OCI-LY3 (cell line): ENCODE results near the gene RAB6A.

Experiments used
- EZH2phosphoT487 ChIP-seq: fragments of 200-600 bp; shearing (Covaris generic); IDR thresholded peaks from 2 replicates; pipeline ENCODE4 v1.6.1; 2018; ENCODE audit warnings: antibody characterized with exemption, mixed run types, low read depth
- TF ChIP-seq, protein P1 (sequence below): fragments of 200-600, 300-600 bp; sonication (generic); IDR thresholded peaks from 2 replicates; pipeline ENCODE4 v1.5.1; 2014; ENCODE audit warnings: antibody characterized with exemption, low read length, low read depth

DNA sequence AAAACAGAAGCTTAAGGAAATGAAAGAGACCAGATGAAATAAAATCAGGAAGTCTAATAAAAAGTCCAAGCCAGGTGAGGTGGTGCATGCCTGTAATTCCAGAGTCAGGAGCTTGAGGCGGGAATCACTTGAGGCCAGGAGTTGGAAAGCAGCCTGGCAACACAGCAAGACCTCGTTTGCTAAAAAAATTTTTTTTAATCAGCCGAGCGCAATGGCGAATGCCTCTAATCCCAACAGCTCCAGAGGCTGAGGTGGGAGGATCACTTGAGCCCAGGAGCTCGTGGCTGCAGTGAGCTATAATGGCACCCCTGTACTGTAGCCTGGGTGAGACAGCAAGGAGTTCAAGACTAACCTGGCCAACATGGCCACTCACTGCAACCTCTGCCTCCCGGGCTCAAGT is 8.0 kb downstream of the RAB6A start:
- TF ChIP-seq EZH2phosphoT487 = no peak
- TF ChIP-seq, protein P1, sequence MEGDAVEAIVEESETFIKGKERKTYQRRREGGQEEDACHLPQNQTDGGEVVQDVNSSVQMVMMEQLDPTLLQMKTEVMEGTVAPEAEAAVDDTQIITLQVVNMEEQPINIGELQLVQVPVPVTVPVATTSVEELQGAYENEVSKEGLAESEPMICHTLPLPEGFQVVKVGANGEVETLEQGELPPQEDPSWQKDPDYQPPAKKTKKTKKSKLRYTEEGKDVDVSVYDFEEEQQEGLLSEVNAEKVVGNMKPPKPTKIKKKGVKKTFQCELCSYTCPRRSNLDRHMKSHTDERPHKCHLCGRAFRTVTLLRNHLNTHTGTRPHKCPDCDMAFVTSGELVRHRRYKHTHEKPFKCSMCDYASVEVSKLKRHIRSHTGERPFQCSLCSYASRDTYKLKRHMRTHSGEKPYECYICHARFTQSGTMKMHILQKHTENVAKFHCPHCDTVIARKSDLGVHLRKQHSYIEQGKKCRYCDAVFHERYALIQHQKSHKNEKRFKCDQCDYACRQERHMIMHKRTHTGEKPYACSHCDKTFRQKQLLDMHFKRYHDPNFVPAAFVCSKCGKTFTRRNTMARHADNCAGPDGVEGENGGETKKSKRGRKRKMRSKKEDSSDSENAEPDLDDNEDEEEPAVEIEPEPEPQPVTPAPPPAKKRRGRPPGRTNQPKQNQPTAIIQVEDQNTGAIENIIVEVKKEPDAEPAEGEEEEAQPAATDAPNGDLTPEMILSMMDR = no peak
